Measurements from ENCODE around the gene RYR2.

Gene RYR2

GRCh38 chr1:237041795-237042525 lies at the start of gene RYR2:
Gene RYR2 (plus strand): TSS chr1:237042184. CDS start chr1:237042522, 338 bp downstream.
- no peak for DNase-seq (ENCODE audit: low spot score)

- DNase-seq (ENCODE audit: low spot score) = no peak
Observed at GRCh38 chr1:236992449-236992848, 49.5 kb upstream of the RYR2 start.

GRCh38 chr1:236994450-236994849 lies 47.5 kb upstream of the RYR2 start:
- DNase-seq (ENCODE audit: low spot score) = no peak

- DNase-seq (ENCODE audit: low spot score) = no peak
Observed at GRCh38 chr1:236997361-236997760, 44.6 kb upstream of the RYR2 start.

- DNase-seq (ENCODE audit: low spot score) = no peak
Observed at GRCh38 chr1:236997882-236998281, 44.1 kb upstream of the RYR2 start.

- DNase-seq (ENCODE audit: low spot score) = no peak
Observed at GRCh38 chr1:236998546-236998945, 43.4 kb upstream of the RYR2 start.

GRCh38 chr1:237000191-237000590 lies 41.8 kb upstream of the RYR2 start:
- no peak for DNase-seq (ENCODE audit: low spot score)

- DNase-seq (ENCODE audit: low spot score) = no peak
Observed at GRCh38 chr1:237003516-237003915, 38.5 kb upstream of the RYR2 start.

- DNase-seq (ENCODE audit: low spot score) = no peak
Observed at GRCh38 chr1:237004116-237004515, 37.9 kb upstream of the RYR2 start, which contains the start of gene MT1HL1. Gene MT1HL1 (minus strand): TSS chr1:237004441. CDS start chr1:237004372, 69 bp downstream.

GRCh38 chr1:237005674-237006073 lies 36.3 kb upstream of the RYR2 start:
- DNase-seq (ENCODE audit: low spot score) = no peak

GRCh38 chr1:237007147-237007881 lies 34.7 kb upstream of the RYR2 start:
- DNase-seq (ENCODE audit: low spot score) = no peak

- no peak for DNase-seq (ENCODE audit: low spot score)
Observed at GRCh38 chr1:237009611-237010010, 32.4 kb upstream of the RYR2 start.

- DNase-seq (ENCODE audit: low spot score) = no peak
Observed at GRCh38 chr1:237011432-237011831, 30.6 kb upstream of the RYR2 start.

GRCh38 chr1:237012361-237012760 lies 29.6 kb upstream of the RYR2 start:
- DNase-seq (ENCODE audit: low spot score) = no peak

GRCh38 chr1:237012788-237013383 lies 29.1 kb upstream of the RYR2 start:
- DNase-seq (ENCODE audit: low spot score) = no peak

- DNase-seq (ENCODE audit: low spot score) = no peak
Observed at GRCh38 chr1:237013608-237014007, 28.4 kb upstream of the RYR2 start.

- peak; percentile 41 for DNase-seq (ENCODE audit: low spot score)
Observed at GRCh38 chr1:237016626-237017025, 25.4 kb upstream of the RYR2 start.

- no peak for DNase-seq (ENCODE audit: low spot score)
Observed at GRCh38 chr1:237018896-237019295, 23.1 kb upstream of the RYR2 start.

- no peak for DNase-seq (ENCODE audit: low spot score)
Observed at GRCh38 chr1:237025358-237026074, 16.5 kb upstream of the RYR2 start.

- DNase-seq (ENCODE audit: low spot score) = no peak
Observed at GRCh38 chr1:237029240-237029639, 12.7 kb upstream of the RYR2 start.

- no peak for DNase-seq (ENCODE audit: low spot score)
Observed at GRCh38 chr1:237029850-237030535, 12.0 kb upstream of the RYR2 start.

- no peak for DNase-seq (ENCODE audit: low spot score)
Observed at GRCh38 chr1:237031480-237031879, 10.5 kb upstream of the RYR2 start.

All from pons (tissue), 1 donor.